H1 (cell line): ENCODE data around the gene SMC3. TPM values are rescaled to one million over a fixed set of nuclear protein-coding genes. Genes with fewer than 3 reads are reported as not detected.

Experiments
- BACH1 ChIP-seq: IDR thresholded peaks from 2 replicates; pipeline ENCODE4 v1.6.1; 2012; ENCODE audit warnings: low read length, improper control_type of control experiment
- CBX5 ChIP-seq: fragments of 300-800, 300-1000 bp; sonication (generic); IDR thresholded peaks from 2 replicates; pipeline ENCODE4 v1.7.1; 2016; ENCODE audit warnings: antibody characterized with exemption, low read length, low read depth
- FOSL1 ChIP-seq: IDR thresholded peaks from 2 replicates; pipeline ENCODE4 v1.6.1; 2011; ENCODE audit warnings: mild to moderate bottlenecking, low read depth, low read length, moderate library complexity; ENCODE audit not compliant: insufficient read depth
- GABPA ChIP-seq: IDR thresholded peaks from 2 replicates; pipeline ENCODE4 v1.6.1; 2011; ENCODE audit warnings: mild to moderate bottlenecking, low read length, moderate library complexity, borderline replicate concordance; ENCODE audit not compliant: insufficient read depth
- JUND ChIP-seq: IDR thresholded peaks from 2 replicates; pipeline ENCODE4 v1.6.1; 2011; ENCODE audit warnings: mild to moderate bottlenecking, improper control_type of control experiment, low read length
- KDM4A ChIP-seq: IDR thresholded peaks from one replicate; pipeline ENCODE4 v1.7.1; 2012; ENCODE audit warnings: low read depth, mild to moderate bottlenecking, moderate library complexity, low read length, inconsistent platforms; ENCODE audit not compliant: severe bottlenecking
- TAF7 ChIP-seq: optimal IDR thresholded peaks from 2 replicates; pipeline ENCODE3; 2011; ENCODE audit warnings: low read depth, mild to moderate bottlenecking, inconsistent platforms, low read length, moderate library complexity, borderline replicate concordance
- polyA plus RNA-seq, 7 experiments: library from polyadenylated mRNA; depleted of rRNA in 3 of 7; stranded (reverse) in 5 of 7; unstranded in 2 of 7; fragments of >200 nt in 5 of 7; fragments of 200-250 nt in 2 of 7; gene quantifications; 1 replicate in 5 of 7; 2 replicates in 1 of 7; 4 replicates in 1 of 7; pipeline versions ENCODE4 v1.2.1 to v1.2.3, GENCODE V29; 2011 to 2013; ENCODE audit warnings: missing spikeins in 2 of 7, mixed read lengths in 2 of 7
- total RNA-seq: library from RNA; stranded (reverse); fragmentation: NEBNext Ultra II Directional; extraction: Animal tissue kit (Norgen Biotek cat#: 25700); gene quantifications from 2 replicates; pipeline ENCODE4 v1.2.1, GENCODE V29; 2021

Gene SMC3
- total and polyA plus RNA-seq, 2 of the 8 experiments (the other 6 are each of a cell fraction or from before 2014, with no cell fraction given): 12.7 to 93.4 TPM

- TF ChIP-seq CBX5: no peak
- no peak for TF ChIP-seq BACH1
- no peak for TF ChIP-seq GABPA
- no peak for TF ChIP-seq KDM4A
- no peak for TF ChIP-seq JUND
- no peak for TF ChIP-seq TAF7
- TF ChIP-seq FOSL1: no peak
Observed at GRCh38 chr10:110647136-110647430, 79.6 kb downstream of the SMC3 start (continued).
